GM12874 (cell line): Measurements from ENCODE around the gene GABRE.

Experiments used
- TF ChIP-seq, protein P1 (sequence below): IDR thresholded peaks from 2 replicates; pipeline ENCODE4 v1.5.1; 2011; ENCODE audit warnings: low read depth, mild to moderate bottlenecking, control low read depth, low read length, moderate library complexity; ENCODE audit not compliant: insufficient read depth

Gene GABRE

DNA sequence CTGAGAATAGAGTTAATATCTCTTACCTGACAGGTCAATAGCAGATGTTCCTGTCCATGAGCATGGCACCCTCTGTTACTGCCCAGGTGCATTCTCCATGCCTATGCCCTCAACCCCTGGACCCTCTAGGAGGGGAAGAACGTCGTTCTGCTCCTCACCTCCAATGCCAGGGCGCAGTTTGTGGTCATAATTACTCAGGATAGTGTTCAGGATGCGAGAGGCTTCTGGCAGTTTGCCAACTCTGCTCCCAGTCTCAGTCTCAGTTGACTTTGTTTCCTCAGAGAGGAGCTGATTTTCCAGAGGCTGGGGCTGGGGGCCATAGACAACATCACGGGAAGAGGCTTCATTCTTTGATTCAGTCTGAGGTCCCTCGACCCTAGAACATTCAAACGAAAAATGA lies 4.4 kb downstream of the GABRE start:
- TF ChIP-seq, protein P1, sequence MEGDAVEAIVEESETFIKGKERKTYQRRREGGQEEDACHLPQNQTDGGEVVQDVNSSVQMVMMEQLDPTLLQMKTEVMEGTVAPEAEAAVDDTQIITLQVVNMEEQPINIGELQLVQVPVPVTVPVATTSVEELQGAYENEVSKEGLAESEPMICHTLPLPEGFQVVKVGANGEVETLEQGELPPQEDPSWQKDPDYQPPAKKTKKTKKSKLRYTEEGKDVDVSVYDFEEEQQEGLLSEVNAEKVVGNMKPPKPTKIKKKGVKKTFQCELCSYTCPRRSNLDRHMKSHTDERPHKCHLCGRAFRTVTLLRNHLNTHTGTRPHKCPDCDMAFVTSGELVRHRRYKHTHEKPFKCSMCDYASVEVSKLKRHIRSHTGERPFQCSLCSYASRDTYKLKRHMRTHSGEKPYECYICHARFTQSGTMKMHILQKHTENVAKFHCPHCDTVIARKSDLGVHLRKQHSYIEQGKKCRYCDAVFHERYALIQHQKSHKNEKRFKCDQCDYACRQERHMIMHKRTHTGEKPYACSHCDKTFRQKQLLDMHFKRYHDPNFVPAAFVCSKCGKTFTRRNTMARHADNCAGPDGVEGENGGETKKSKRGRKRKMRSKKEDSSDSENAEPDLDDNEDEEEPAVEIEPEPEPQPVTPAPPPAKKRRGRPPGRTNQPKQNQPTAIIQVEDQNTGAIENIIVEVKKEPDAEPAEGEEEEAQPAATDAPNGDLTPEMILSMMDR = no peak

DNA sequence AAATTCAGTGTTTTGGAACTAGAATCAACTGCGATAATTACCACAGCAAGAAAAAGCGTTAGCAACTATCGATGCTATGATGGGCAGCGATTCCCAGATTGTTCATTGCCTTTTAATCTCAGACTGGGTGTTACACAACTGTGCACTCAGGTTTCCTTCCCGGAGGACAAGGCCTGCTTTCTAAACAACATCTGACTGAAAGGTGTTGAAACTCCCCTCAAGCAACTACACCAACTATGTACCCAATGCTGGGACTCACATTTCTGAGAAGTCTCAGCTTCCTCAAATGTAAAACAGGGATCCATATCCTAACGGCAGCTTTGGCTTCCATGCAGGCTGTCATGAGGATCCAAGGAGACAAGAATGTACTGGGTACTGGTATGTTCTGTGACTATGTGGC lies 8.2 kb downstream of the GABRE start:
- TF ChIP-seq, protein P1 = no peak

DNA sequence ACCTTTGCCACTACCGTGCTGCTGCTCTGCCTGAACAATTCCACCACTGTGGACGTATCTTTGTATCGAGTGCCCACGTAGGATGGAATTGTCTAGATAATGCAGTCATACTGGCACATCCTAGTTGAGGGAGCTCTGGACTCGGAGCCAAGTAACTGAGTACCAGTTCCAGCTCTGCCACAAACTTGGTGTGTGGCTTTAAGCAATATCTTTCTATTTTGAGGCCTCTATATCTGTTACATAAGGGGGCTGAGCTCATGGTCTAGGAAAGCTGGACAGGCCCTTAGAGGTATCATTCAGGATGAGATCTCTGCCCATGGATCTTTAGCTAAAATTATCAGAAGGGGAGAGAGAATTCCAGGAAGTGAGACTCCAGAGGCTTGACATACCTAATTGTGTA lies 12.4 kb downstream of the GABRE start:
- TF ChIP-seq, protein P1 = no peak

DNA sequence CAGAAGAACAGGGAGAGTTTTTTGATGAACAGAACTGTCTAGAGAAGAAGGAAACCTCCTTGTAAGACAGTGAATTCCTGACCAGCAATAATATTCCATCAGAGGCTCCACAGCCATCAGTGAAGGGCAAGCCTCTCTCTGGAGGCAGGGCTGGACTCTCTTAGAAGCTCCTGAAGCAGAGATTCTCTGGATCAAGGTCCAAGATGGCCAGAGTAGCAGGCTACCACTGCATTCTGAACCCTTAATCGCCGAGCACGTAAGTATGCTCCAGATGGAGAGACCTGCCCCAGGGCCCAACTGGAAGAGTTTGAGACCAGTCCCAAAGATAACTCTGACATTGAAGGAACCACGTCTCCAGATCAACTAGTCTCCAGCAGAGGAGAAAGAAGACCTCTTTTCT lies 16.4 kb downstream of the GABRE start:
- TF ChIP-seq, protein P1 = no peak

DNA sequence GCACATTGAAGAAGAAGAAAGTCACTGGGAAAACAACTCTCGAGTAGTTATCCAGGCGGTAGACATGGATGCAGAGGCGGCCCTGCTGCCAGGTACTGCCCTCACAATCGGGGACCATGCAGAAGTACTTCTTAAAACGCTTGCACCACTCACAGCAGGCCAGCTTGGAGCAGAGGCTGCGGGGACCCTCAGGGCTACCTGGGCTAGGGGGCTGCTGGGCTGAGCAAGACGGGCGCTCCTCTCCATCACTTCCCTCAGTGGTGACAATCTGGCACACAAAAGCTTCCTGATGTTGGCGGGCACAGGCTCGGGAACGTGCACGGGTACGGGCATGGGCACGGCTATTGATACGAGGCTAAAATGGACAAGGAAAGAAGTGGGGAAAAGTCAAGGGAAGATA lies 19.7 kb downstream of the GABRE start:
- TF ChIP-seq, protein P1 = no peak

DNA sequence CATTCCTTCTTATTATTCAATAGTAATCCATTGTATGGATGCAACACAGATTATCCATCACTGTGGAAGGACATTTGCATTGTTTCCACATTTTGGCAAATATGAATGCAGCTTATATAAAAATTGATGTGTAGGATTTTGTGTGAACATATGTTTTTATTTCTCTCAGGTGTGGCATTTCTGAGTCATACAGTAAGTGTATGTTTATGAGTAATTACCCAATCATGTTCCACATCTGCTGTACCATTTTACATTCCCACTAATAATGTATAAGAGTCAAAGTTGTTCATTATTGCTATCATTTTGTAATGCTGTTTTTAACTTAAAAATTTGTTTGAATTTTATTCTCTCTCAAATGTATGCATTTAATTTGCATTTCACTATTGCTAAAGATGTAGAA lies 36.3 kb downstream of the GABRE start:
- TF ChIP-seq, protein P1 = no peak

DNA sequence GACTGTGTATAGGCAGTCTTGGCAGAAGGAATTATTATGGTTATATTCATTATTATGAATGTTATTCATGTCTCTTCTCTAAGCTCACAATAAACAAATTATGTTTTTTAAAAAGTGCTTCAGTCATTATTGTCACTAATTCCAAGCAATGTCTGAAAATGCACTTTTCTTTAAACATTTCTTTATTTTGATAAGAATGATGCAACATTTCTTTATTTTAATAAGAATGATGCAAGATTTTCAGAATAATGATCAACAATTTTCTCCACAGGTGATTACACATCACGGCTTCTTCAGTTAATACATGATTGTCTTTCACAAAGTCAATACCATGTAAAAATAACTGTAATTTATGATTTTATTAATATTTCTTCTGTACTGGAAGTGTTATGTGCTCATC lies 39.1 kb downstream of the GABRE start:
- TF ChIP-seq, protein P1 = no peak

DNA sequence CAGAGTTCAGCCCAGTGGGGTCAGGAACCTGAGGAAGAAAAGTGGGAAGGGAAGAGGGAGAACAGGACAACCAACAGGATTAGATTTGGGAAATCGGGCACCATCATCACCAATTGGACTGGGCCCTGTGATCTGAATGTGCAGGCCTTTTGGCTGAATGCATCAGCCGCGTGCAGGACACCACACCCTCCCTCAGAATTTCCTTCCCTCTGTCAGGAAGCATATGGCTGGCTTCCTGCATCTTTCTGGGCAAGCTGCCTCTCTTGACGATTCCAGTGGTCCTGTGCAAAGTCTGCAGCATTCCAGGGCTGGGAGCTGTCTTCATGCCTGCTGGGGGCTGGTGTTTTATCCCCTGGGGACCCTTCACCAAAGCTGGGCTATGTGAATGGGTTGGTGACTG lies 45.4 kb downstream of the GABRE start:
- TF ChIP-seq, protein P1 = no peak
